Kasumi-1 (cell line): ENCODE data around the gene OR51B2.
"Not testable (repeated sequence)": the region's sequence is repeated elsewhere in the genome, so short reads cannot be mapped to it uniquely, and the experiment has no call there.

Experiments
- DNase-seq, 2 experiments: peaks; one replicate each; lab custom pipeline; 2025; lab: John Stamatoyannopoulos, UW

The OR51B2 gene

DNA sequence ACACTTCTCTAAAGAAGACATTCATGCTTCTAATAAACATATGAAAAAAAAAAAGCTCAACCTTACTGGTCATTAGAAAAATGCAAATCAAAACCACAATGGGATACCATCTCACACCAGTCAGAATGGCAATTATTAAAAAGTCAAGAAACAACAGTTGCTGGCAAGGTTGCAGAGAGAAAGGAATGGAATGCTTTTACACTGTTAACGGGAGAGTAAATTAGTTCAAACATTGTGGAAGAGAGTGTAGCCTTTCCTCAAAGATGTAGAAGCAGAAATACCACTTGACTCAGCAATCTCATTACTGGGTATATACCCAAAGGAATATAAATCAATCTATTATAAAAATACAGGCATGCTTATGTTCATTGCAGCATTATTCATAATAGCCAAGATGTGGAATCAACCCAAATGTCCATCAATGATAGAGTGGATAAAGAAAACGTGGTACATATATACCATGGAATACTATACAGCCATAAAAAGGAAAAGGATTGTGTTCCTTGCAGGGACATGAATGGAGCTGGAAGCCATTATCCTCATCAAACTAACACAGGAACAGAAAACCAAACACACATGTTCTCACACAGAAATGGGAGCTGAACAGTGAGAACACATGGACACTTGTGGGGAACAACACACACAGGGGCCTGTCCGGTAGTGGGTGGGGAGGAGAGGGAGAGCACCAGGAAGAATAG, 10.6 kb downstream of the OR51B2 start:
- not testable (repeated sequence) for DNase-seq

DNA sequence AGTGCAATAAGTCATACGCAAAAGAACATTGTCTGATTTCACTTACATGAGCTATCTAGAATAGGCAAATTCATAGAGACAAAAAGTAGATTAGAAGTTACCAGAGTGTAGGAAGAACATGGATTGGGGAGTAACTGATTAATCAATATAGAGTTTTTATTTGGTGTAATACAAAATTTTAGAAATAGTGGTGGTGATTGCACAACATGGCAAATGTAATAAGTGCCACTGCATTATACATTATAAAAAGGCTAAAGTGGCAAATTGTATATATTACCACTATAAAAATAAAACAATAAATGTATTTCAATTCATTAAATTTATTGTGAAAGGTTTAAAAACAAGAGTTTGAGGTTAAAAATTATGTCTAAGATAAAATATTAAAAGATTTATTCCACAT, 13.7 kb downstream of the OR51B2 start:
- DNase-seq = no peak

DNA sequence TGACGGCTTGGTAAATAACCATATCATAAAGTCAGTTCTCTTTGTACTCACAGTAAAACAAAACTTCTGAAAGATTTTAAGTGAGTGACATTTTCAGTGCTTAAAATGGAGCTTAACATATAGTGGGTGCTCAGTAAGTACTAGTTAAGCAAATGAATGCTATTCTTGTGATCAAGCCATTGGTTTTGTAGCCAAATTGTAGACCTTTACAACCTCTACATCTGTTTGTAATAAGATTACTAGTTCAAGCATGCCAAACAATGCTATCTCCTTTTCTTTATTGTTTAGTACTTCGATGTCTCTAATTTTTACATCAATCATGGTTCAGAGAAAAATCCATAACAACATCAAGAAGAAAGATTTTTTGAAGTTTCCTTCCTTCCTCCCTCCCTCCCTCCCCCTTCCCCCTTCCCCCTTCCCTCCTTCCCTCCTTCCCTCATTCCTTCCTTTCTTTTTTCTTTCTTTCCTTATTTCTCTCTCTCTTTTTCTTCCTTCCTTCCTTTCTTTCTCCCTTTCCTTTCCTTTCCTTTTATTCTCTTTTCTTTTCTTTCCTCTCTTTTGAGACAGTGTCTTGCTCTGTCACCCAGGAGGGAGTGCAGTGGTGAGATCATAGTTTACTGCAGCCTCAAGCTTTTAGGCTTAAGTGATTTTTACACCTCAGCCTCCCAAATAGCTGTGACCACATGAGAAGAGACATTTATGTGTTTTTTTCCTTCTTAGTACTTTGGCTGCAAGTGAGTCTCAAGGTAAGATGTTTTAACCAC, 16.7 kb downstream of the OR51B2 start:
- no peak for DNase-seq

DNA sequence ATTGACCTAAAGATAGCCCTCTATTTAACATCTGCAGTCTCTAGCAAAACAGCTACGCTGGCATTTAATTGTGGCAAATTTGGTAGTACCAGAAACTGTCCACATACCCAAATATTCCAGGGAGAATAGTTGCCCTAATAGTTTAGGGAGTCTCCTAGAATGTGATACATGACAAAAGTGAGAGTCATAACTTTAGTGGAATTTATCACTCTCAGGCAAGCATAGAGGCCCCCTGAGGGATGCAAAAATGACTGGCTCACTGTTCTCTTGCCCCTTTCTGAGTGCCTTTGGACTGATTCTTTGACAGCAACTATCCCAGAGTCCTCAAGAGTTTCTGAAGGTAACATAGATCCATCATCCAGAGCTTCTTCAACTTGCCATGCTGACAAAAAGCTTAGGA, 20.1 kb downstream of the OR51B2 start:
- DNase-seq = no peak

DNA sequence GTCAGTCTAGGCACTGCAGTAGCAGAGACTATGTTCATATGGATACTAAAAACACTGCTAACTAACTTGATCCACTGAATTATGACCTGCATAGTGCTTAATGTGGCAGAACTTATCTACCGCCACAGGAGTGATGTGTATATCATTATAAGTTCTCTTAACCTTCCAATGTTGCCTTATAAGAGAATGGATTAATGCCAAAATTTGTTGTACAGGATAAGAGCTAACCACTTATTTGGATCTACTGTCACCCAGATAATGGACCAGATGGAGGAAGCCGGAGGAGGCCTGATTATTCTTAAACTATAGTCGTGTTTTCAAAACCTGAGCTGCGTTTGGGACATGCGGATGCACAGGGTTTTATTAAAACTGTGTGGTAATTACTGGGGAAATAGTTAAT, 20.5 kb downstream of the OR51B2 start:
- DNase-seq = no peak

DNA sequence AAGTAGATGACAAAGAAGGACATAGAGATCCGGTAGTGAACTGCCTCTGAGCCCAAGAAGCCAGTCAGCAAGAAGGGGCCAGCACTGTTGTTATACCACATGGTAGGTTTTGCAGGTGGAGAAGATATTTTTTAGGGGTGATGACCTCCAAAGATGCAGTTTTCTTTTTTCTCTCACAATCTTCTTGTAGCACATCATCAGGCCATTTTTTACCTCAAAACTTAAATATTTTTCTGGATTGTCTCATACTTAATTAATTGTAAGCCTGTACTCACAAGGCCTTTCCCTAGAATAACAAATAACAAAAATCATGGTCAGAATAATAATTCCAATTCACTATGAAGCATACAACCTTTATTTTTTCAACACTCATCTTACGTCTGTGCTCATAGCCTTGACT, 22.3 kb downstream of the OR51B2 start, which contains the start of gene OR51B4:
OR51B4 (minus strand) TSS at position 101 of the 400 bp plus-strand sequence; CDS start at position 101, 0 bp downstream.
- no peak for DNase-seq

DNA sequence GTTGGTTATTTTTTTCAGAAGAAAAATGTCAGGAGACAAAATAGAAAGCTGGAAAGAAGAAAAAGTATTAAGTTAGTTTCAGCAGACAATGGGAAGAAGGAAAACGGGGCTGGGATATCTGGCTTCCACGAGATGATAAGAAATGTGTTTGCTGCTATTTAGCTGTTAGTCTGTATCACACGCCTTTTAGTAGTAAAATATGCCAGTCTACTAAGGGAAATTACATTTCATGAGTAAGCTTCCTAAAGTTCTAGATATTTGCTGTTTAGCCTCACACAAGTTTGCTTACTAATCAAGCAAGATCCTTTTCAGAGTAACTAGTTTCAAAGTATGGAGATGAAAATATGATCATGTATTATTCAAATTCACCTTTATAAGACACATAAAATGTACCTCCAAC, 23.8 kb downstream of the OR51B2 start:
- no peak for DNase-seq

DNA sequence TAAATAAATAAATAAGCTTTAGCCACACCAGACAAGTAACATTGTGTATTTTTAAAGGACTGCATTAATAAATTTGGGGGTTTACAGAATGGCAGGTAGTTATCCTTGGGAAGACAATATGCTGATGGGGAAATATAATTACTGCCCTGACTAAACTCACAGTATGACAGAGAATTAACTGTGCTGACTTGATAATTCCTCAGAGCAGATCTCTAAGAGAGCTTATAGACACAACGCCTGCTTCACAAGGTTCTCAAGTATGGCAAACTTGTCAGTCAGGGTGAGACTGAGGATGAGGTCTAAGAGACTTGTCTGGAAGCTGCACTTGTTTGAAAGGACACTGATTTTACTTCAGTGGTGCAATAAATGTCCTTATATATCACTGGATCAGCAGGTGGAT, 25.6 kb downstream of the OR51B2 start:
- DNase-seq = no peak

DNA sequence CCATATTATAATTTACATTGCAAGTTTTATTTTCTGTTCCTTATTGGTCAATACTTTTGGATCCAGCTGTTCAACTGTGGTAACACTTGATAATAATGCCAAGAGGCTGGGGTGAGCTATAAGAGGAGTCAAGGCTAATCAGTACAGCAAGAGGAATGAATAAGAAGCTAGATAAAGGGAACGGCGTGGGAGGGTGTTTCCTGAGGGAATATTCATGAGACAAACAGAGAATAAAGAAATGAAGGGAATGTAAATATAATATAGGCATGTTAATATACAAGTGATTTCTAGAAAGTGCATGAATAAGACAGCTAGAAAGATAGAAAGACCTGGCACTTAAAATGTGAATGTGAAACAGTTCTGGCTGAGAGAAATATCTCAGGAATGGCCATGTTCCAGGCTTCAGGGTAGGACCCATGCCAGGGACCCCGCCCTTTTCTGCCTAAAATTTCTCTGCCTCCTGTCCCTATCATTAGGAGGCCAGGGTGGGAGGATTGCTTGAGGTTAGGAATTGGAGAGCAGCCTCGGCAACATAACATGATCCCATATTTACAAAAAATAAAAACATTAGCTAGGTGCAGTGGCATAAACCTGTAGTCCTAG, 26.3 kb downstream of the OR51B2 start:
- no peak for DNase-seq

DNA sequence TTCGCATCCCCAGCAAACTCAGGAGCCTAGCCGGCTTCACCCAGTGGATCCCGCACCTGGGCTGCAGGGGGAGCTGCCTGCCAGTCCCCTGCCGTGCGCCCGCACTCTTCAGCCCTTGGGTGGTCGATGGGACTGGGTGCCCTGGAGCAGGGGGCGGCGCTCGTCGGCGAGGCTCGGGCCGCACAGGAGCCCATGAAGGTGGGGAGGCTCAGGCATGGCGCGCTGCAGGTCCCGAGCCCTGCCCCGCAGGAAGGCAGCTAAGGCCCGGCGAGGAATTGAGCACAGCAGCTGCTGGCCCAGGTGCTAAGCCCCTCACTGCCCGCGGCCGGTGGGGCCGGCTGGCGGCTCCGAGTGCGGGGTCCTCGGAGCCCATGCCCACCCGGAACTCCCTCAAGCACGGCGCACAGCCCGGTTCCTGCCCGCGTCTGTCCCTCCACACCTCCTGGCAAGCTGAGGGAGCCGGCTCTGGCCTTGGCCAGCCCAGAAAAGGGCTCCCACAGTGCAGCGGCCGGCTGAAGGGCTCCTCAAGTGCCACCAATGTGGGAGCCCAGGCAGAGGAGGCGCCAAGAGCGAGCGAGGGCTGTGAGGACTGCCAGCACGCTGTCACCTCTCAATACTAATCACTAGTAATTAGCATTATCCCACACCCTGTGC, 29.6 kb downstream of the OR51B2 start:
- not testable (repeated sequence) for DNase-seq

DNA sequence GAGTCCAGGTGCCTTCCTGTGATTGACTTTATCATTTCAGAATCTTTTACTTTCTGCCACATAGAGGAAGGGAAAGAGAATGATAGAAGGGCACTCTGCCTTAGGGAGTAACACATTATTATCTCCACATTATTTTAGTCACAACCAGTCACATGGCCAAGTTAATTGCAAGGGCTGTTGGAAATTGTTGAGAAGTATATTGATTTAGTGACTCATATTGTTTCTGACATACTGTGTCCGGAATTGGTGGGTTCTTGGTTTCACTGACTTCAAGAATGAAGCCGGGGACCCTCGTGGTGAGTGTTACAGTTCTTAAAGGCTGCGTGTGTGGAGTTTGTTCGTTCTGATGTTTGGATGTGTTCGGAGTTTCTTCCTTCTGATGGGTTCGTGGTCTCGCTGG, 31.1 kb downstream of the OR51B2 start:
- no peak for DNase-seq

DNA sequence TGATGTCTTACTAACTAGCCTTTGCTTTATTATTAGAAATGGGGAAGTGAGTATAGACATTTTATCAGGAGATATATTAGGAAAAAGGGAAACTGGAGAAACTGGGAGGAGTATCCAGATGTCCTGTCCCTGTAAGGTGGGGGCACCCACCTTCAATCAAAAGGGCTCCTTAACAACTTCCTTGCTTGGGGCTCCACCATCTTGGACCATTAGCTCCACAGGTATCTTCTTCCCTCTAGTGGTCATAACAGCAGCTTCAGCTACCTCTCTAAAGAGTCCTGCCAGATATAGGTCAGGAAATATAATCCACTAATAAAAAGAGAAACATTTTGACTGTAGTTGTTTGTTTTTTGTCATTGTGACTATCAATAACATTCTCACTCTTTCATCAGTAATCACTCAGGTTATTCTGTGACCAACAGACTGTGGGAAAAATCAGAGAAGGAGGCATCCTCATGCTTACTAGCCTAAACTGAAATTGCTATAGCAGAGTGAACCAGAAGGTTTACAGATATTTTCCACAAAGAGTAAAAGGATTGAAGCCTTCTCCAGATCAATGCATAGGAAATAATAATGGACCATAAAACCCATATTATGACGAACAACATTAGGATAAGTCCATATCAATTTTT, 32.8 kb downstream of the OR51B2 start:
- DNase-seq = no peak

DNA sequence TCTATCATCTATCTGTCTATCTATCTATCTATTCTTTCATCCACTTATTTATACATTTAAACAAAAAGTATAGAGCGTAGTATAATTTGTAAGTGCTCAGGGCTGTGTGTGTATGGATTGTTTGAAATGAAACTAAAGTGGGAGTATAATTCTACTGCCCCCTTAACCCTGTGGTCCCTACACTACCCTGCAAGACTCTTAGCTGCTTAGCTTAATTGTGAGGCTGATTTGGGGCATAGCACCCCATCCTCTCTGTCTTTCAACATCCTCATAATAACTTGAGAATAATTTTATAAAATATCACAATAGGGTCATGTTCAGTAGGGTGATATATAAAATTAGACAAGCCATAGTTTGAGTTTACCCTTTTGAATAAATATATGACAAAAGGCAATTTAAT, 34.0 kb downstream of the OR51B2 start:
- no peak for DNase-seq

DNA sequence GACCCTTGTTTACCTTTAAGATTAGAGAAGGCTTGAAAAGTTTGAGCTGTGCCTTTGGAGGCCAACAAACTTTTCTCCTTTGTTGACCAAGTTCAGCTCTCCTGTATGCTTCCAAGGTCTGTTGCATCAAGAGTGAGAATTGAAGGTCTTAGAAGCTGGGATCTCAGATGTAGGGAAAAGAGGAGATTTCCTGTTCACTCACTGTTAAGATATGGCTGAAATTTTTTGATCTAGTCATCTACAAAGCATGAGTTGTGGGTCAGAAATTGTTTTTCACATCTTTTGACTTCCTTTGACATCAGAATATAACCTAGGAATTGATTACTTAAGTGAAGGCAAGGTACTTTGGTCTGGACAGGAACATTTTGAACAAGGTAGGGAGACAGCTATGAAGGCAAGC, 34.4 kb downstream of the OR51B2 start:
- no peak for DNase-seq

DNA sequence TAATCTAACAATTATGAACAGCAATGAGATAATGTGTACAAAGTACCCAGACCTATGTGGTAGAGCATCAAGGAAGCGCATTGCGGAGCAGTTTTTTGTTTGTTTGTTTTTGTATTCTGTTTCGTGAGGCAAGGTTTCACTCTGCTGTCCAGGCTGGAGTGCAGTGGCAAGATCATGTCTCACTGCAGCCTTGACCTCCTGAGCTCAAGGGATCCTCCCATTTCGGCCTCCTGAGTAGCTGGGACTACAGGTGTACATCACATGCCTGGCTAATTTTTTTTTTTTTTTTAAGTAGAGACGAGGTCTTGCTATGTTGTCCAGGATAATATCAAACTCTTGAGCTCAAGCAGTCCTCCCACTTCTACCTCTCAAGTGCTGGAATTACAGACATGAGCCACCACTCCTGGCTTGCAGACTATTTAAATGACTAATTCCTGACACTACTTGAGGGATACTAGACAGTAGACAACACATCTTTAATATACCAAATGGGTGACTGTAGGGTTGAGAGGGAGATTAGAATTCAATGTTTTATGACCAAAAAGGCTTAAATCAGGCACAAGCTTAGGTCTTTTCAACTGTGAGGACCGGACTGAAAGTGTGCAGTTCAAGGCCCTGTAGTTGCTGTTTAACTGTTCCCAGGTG, 35.1 kb downstream of the OR51B2 start:
- DNase-seq = no peak

DNA sequence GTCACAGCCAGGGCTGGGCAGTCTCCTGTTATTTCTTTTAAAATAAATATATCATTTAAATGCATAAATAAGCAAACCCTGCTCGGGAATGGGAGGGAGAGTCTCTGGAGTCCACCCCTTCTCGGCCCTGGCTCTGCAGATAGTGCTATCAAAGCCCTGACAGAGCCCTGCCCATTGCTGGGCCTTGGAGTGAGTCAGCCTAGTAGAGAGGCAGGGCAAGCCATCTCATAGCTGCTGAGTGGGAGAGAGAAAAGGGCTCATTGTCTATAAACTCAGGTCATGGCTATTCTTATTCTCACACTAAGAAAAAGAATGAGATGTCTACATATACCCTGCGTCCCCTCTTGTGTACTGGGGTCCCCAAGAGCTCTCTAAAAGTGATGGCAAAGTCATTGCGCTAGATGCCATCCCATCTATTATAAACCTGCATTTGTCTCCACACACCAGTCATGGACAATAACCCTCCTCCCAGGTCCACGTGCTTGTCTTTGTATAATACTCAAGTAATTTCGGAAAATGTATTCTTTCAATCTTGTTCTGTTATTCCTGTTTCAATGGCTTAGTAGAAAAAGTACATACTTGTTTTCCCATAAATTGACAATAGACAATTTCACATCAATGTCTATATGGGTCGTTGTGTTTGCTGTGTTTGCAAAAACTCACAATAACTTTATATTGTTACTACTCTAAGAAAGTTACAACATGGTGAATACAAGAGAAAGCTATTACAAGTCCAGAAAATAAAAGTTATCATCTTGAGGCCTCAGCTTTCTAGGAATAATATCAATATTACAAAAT, 35.8 kb downstream of the OR51B2 start:
- DNase-seq = no peak

DNA sequence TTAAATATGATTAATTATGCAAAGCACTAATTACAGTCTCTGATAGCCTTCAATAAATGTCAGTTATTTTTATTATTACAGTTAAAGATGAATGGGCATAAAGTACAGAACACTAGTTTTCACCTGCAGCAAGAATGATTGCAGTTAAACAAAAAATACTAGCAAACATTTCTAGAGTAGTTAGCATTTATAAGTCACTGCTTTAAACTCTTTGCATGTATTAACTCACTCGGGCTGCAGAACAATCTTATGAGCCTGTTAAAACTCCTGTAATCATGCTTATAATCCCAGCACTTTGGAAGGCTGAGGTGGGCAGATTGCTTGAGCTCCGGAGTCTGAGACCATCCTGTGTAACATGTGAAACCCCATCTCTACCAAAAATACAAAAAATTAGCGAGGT, 37.2 kb downstream of the OR51B2 start:
- DNase-seq = no peak

DNA sequence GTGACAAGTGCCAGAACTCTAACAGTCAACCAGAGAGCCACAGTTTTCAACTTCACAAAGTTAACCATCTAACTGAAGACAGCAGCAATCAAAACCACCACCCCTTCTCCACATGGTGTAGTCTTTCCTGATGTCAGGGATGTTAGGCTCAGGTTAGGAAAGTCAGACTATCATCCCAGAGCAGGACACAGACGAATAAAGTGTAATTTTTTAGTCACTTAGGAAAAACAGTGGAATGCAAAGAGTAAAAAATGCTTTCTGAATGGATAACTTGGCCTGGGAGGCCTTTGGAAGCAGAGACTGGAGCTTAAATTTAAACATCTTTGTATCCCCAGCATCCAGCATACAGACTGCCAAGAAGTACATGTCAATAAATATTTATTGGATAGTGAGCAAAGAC, 37.7 kb downstream of the OR51B2 start:
- no peak for DNase-seq

DNA sequence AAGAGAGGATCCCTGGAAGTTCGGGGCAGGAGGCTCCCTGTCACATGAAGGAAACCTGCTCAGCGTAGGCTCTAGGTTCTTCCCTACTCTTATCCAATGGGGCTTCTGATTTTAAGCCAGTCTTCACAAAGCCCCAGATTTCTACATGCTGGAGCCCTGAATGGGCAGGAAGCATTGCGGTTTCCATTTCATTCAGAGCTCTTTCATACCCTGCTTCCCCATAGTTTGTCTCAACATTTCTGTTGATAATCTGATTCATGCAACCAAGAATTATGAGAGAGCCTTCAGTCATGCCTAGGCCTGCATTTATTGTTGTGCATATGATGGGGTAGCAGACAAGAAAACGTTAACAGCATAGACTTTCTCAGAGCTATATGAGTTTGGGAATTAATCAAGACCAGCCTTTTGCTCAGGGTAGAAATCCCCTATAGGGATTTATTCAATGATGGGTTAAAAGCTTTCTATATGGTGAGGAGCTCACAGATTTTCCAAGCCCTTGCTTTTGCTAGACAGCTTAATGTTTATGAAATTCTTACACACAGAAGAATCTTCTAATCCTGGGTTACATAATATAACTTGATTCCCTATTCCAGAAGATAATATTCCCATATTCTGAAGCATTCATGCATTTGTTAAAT, 38.3 kb downstream of the OR51B2 start:
- DNase-seq = no peak

DNA sequence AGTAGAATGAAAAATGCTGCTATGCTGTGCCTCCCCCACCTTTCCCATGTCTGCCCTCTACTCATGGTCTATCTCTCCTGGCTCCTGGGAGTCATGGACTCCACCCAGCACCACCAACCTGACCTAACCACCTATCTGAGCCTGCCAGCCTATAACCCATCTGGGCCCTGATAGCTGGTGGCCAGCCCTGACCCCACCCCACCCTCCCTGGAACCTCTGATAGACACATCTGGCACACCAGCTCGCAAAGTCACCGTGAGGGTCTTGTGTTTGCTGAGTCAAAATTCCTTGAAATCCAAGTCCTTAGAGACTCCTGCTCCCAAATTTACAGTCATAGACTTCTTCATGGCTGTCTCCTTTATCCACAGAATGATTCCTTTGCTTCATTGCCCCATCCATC, 39.5 kb downstream of the OR51B2 start:
- DNase-seq = no peak
